Measurements from ENCODE around the gene CPS1.

GRCh38 chr2:210541290-210541902 lies 15.0 kb upstream of the CPS1 start:
- TF ChIP-seq POLR2A (IDR thresholded peaks at IDR 0.05; ENCODE audit: low read length) (no peak), GATA1 (IDR thresholded peaks at IDR 0.05; ENCODE audit: low read depth, low read length) (no peak)
